ENCODE data around the gene SLC5A10.

DNA sequence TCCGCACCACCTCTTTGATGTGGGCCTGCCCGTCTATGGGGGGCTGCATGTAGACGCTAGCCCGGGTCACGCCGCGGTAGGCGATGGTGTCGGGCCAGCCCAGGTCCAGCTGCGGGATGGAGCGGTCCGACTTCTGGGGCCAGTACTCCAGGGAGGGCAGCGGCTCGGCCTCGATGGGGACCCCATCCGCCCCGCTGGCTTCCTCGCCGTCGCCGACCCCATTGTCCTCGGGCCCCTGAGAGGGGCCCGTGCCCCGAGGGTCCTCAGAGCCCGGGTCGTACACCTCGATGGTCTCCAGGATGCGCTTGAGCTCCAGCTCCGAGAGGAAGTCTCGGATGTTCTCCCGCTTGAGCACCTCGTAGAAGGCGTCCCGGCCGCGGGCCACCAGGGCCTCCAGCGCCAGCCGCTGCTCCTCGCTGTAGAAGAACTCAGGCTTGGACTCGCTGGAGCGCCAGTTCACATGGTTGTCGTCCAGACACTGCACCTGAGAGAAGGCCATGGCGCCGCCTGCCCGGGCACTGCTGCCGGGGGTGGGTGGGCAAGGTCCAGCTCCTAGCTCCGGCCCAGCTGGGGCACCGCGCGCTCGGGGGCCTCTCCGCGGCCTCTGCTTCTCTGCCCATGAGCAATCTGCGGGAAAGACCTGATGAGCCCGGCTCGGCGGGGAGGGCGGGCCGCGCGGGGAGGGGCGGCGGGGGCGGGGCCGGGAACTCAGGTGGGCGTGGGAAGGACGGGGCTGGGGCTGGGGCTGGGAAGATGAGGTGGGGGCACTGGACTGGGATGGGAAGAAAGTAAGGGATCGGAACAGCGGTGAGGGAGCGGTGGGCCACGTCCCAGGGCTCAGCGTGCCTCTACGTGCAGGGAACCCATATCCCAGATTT lies 51.8 kb downstream of the SLC5A10 start:
- TF ChIP-seq, protein P1, sequence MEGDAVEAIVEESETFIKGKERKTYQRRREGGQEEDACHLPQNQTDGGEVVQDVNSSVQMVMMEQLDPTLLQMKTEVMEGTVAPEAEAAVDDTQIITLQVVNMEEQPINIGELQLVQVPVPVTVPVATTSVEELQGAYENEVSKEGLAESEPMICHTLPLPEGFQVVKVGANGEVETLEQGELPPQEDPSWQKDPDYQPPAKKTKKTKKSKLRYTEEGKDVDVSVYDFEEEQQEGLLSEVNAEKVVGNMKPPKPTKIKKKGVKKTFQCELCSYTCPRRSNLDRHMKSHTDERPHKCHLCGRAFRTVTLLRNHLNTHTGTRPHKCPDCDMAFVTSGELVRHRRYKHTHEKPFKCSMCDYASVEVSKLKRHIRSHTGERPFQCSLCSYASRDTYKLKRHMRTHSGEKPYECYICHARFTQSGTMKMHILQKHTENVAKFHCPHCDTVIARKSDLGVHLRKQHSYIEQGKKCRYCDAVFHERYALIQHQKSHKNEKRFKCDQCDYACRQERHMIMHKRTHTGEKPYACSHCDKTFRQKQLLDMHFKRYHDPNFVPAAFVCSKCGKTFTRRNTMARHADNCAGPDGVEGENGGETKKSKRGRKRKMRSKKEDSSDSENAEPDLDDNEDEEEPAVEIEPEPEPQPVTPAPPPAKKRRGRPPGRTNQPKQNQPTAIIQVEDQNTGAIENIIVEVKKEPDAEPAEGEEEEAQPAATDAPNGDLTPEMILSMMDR (IDR thresholded peaks at IDR 0.05 in 8 of 11, conservative IDR thresholded peaks at IDR 0.05 in 3 of 11) = no peak
- TF ChIP-seq POLR2AphosphoS5 (IDR thresholded peaks at IDR 0.05) (no peak), POLR2A (IDR thresholded peaks at IDR 0.05) (no peak)
